Measurements from ENCODE around the gene BCAS3.
"Not testable (repeated sequence)": the region's sequence is repeated elsewhere in the genome, so short reads cannot be mapped to it uniquely, and the experiment has no call there.

Gene BCAS3

GRCh38 chr17:60862482-60862881, 184.8 kb downstream of the BCAS3 start:
- no peak for DNase-seq (ENCODE audit: insufficient read length, low spot score)
- no peak for FAIRE-seq

- no peak for FAIRE-seq
- no peak for DNase-seq (ENCODE audit: insufficient read length, low spot score)
These were observed 186.4 kb downstream of the BCAS3 start for GRCh38 chr17:60863892-60864707.

GRCh38 chr17:60864708-60865005, 187.0 kb downstream of the BCAS3 start:
- FAIRE-seq (no peak), DNase-seq (ENCODE audit: insufficient read length, low spot score) (no peak)

GRCh38 chr17:60874772-60875171, 197.1 kb downstream of the BCAS3 start:
- DNase-seq (ENCODE audit: insufficient read length, low spot score), result no peak
- no peak for FAIRE-seq

- FAIRE-seq; DNase-seq (ENCODE audit: insufficient read length, low spot score): not testable (repeated sequence)
These were observed 209.3 kb downstream of the BCAS3 start for GRCh38 chr17:60886731-60887613.

- no peak for DNase-seq (ENCODE audit: insufficient read length, low spot score)
- FAIRE-seq, result no peak
These were observed 210.0 kb downstream of the BCAS3 start for GRCh38 chr17:60887614-60888028.

- FAIRE-seq, result no peak
These were observed 211.4 kb downstream of the BCAS3 start for GRCh38 chr17:60888812-60889709.

GRCh38 chr17:60891149-60891548, 213.5 kb downstream of the BCAS3 start:
- DNase-seq (ENCODE audit: insufficient read length, low spot score), result no peak
- peak; percentile 31 for FAIRE-seq

More at GRCh38 chr17:60888812-60889709, 211.4 kb downstream of the BCAS3 start:
- DNase-seq (ENCODE audit: insufficient read length, low spot score), result no peak

GRCh38 chr17:60893475-60893874, 215.8 kb downstream of the BCAS3 start:
- FAIRE-seq, result no peak
- no peak for DNase-seq (ENCODE audit: insufficient read length, low spot score)

- FAIRE-seq, result no peak
- DNase-seq (ENCODE audit: insufficient read length, low spot score), result no peak
These were observed 219.3 kb downstream of the BCAS3 start for GRCh38 chr17:60896996-60897395.

- DNase-seq (ENCODE audit: insufficient read length, low spot score), result no peak
- FAIRE-seq, result no peak
These were observed 221.5 kb downstream of the BCAS3 start for GRCh38 chr17:60899115-60899514.

- no peak for FAIRE-seq
These were observed 223.0 kb downstream of the BCAS3 start for GRCh38 chr17:60900688-60901087.

GRCh38 chr17:60901242-60901641, 223.6 kb downstream of the BCAS3 start:
- no peak for FAIRE-seq
- DNase-seq (ENCODE audit: insufficient read length, low spot score), result no peak

More at GRCh38 chr17:60900688-60901087, 223.0 kb downstream of the BCAS3 start:
- DNase-seq (ENCODE audit: insufficient read length, low spot score), result no peak

- DNase-seq (ENCODE audit: insufficient read length, low spot score), result peak; percentile 71
- FAIRE-seq, result peak; percentile 52
These were observed 224.2 kb downstream of the BCAS3 start for GRCh38 chr17:60901806-60902205.

- FAIRE-seq, result peak; percentile 26
These were observed 224.7 kb downstream of the BCAS3 start for GRCh38 chr17:60902399-60902798.

GRCh38 chr17:60904582-60904981, 226.9 kb downstream of the BCAS3 start:
- DNase-seq (ENCODE audit: insufficient read length, low spot score), result no peak
- no peak for FAIRE-seq

More at GRCh38 chr17:60902399-60902798, 224.7 kb downstream of the BCAS3 start:
- no peak for DNase-seq (ENCODE audit: insufficient read length, low spot score)

GRCh38 chr17:60905709-60906108, 228.1 kb downstream of the BCAS3 start:
- FAIRE-seq (no peak), DNase-seq (ENCODE audit: insufficient read length, low spot score) (no peak)

- DNase-seq (ENCODE audit: insufficient read length, low spot score), result no peak
- peak; percentile 20 for FAIRE-seq
These were observed 230.7 kb downstream of the BCAS3 start for GRCh38 chr17:60908324-60908723.

GRCh38 chr17:60909405-60909804, 231.8 kb downstream of the BCAS3 start:
- FAIRE-seq, result no peak

GRCh38 chr17:60910415-60910814, 232.8 kb downstream of the BCAS3 start:
- FAIRE-seq (peak; percentile 77), DNase-seq (ENCODE audit: insufficient read length, low spot score) (no peak)

More at GRCh38 chr17:60909405-60909804, 231.8 kb downstream of the BCAS3 start:
- DNase-seq (ENCODE audit: insufficient read length, low spot score), result no peak

GRCh38 chr17:60914078-60914477, 236.4 kb downstream of the BCAS3 start:
- FAIRE-seq, result peak; percentile 9

More at GRCh38 chr17:60914078-60914477, 236.4 kb downstream of the BCAS3 start:
- no peak for DNase-seq (ENCODE audit: insufficient read length, low spot score)

Data from HTR-8/SVneo (cell line).